ENCODE measurements around the gene TOB1. TPM values are rescaled to one million over a fixed set of nuclear protein-coding genes. Genes with fewer than 3 reads are reported as not detected.

TOB1 gene
- polyA plus RNA-seq, 1 donor (not counting 4 experiments of a cell fraction or from before 2014, with no cell fraction given): 64.4 TPM

DNA sequence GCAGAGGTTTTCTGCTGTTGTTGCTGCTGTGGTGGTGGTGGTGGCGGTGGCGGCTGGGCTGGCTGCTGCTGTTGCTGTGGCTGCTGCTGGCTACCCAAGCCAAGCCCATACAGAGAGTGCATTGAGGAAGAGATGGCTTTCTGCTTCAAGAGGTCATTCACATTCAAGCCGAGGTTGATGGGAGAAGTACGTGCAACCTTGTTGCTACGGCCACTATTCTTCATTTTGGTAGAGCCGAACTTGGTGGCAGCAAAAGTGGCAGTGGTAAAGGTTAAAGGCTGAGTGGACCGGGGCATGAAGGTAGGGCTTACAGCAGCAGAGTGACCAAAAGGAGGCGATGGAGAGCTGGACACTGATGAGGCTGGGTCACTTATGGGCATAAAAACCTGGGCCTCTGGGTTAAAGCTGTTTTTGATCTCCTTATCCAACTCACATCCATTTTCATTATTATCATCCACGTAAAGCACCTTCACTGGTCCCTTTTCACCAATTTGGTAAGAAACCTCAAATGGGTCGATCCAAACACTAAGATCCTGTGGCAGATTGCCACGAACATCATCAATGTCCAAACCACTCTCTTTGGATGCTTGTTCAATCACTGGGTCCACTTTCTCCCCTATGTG, 2.8 kb downstream of the TOB1 start:
- peaks cover 29% of the 10 kb centered on the region for H3K4me1 ChIP-seq (ENCODE audit: control insufficient read depth, extremely low read depth, insufficient read depth, low read length)
- H3K9me1 ChIP-seq (ENCODE audit: control insufficient read depth, extremely low read depth, insufficient read depth, low read length): no peaks in the 10 kb centered on the region
- peak overlapping the region; percentile 97 for H3K9ac ChIP-seq (ENCODE audit: control insufficient read depth, extremely low read depth, insufficient read depth, low read length)
- TF ChIP-seq, protein P1, sequence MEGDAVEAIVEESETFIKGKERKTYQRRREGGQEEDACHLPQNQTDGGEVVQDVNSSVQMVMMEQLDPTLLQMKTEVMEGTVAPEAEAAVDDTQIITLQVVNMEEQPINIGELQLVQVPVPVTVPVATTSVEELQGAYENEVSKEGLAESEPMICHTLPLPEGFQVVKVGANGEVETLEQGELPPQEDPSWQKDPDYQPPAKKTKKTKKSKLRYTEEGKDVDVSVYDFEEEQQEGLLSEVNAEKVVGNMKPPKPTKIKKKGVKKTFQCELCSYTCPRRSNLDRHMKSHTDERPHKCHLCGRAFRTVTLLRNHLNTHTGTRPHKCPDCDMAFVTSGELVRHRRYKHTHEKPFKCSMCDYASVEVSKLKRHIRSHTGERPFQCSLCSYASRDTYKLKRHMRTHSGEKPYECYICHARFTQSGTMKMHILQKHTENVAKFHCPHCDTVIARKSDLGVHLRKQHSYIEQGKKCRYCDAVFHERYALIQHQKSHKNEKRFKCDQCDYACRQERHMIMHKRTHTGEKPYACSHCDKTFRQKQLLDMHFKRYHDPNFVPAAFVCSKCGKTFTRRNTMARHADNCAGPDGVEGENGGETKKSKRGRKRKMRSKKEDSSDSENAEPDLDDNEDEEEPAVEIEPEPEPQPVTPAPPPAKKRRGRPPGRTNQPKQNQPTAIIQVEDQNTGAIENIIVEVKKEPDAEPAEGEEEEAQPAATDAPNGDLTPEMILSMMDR (optimal IDR thresholded peaks at IDR 0.05 in 1 of 3, IDR thresholded peaks at IDR 0.05 in 1 of 3, conservative IDR thresholded peaks at IDR 0.05 in 1 of 3; ENCODE audit: extremely low read depth in 1 of 3, insufficient read depth in 2 of 3, low read length in 3 of 3): peak; percentile 45 to 71 (median 57)
- no peak for TF ChIP-seq EZH2 (IDR thresholded peaks at IDR 0.05; ENCODE audit: low read length)
- H3K79me2 ChIP-seq (ENCODE audit: control insufficient read depth, insufficient read depth, low read length): peaks cover 34% of the 10 kb centered on the region
- H3K27ac ChIP-seq (ENCODE audit: control insufficient read depth, insufficient read depth, low read length): peak overlapping the region; percentile 42
- DNase-seq (ENCODE audit: low read depth, low spot score) (no peak), FAIRE-seq (no peak)
- no peak overlapping the region for H2AFZ ChIP-seq (ENCODE audit: control insufficient read depth, low read length)
- H3K4me2 ChIP-seq (ENCODE audit: control insufficient read depth, extremely low read depth, insufficient read depth, low read depth, low read length): peak overlapping the region; percentile 94
- peak overlapping the region; percentile 72 to 99 (median 98) for H3K4me3 ChIP-seq (ENCODE audit: control insufficient read depth in 2 of 3, extremely low read depth in 1 of 3, insufficient read depth in 2 of 3, low read depth in 1 of 3, low read length in 3 of 3)
- dilution Hi-C loops (cut with MboI; ENCODE audit: extremely low pct_ligation_motif_present, low sequenced_read_pairs): loop anchor here (25.0 kb wide), 1 partner anchor 99 kb away; no protein-coding TSS in a partner anchor
- peaks cover 20% of the 10 kb centered on the region for H4K20me1 ChIP-seq (ENCODE audit: control insufficient read depth, extremely low read depth, insufficient read depth, low read length)
- H3K9me3 ChIP-seq (ENCODE audit: control insufficient read depth, low read depth, low read length): no peaks in the 10 kb centered on the region
- no peaks in the 10 kb centered on the region for H3K27me3 ChIP-seq (ENCODE audit: control insufficient read depth, extremely low read depth, insufficient read depth, low read length)
- peaks cover 7 to 14% of the 10 kb centered on the region in 2 experiments for H3K36me3 ChIP-seq (ENCODE audit: control insufficient read depth in 2 of 2, extremely low read depth in 1 of 2, insufficient read depth in 2 of 2, low read length in 2 of 2)

DNA sequence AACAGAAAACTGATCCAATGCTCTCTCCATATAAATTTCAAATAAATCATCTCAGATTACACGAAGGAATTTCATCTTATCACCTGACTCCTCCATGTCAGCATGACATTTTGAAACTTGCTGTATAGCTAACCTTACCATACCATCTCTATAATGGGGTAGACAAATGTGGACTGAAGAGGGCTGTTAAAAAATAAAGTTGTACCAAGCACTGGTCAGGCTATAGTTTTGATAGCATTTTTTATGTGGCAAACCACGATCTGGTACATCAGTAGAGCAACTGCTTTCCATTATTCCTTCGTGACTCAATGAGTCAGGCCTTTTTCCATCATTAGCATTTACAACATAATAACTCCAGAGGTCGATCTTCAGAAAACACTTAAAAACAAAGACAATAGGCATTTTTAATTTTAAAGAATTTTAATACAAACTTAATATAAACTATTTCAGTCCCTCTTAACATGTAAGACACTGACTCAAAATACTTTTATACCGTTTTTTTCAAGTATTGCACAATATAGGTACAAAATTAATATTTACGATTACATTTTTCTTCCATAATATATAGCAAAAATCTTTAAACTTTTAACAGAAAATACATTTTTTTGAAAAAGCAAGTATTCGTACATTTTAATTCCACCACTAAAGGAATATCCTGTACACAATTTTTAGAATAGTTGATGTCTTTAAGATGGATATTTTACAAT, 4.2 kb downstream of the TOB1 start:
- Histone ChIP-seq H3K4me2 (ENCODE audit: control insufficient read depth, extremely low read depth, insufficient read depth, low read depth, low read length) (no peak overlapping the region), H3K9ac (ENCODE audit: control insufficient read depth, extremely low read depth, insufficient read depth, low read length) (no peak overlapping the region), H3K79me2 (ENCODE audit: control insufficient read depth, insufficient read depth, low read length) (peaks cover 34% of the 10 kb centered on the region), H3K4me1 (ENCODE audit: control insufficient read depth, extremely low read depth, insufficient read depth, low read length) (peaks cover 20% of the 10 kb centered on the region), H3K9me3 (ENCODE audit: control insufficient read depth, low read depth, low read length) (no peaks in the 10 kb centered on the region), H2AFZ (ENCODE audit: control insufficient read depth, low read length) (no peak overlapping the region), H3K4me3 (ENCODE audit: control insufficient read depth in 2 of 3, extremely low read depth in 1 of 3, insufficient read depth in 2 of 3, low read depth in 1 of 3, low read length in 3 of 3) (no peak overlapping the region), H3K36me3 (ENCODE audit: control insufficient read depth in 2 of 2, extremely low read depth in 1 of 2, insufficient read depth in 2 of 2, low read length in 2 of 2) (peaks cover 7 to 14% of the 10 kb centered on the region in 2 experiments), H3K27ac (ENCODE audit: control insufficient read depth, insufficient read depth, low read length) (no peak overlapping the region), H4K20me1 (ENCODE audit: control insufficient read depth, extremely low read depth, insufficient read depth, low read length) (peaks cover 20% of the 10 kb centered on the region), H3K9me1 (ENCODE audit: control insufficient read depth, extremely low read depth, insufficient read depth, low read length) (no peaks in the 10 kb centered on the region), H3K27me3 (ENCODE audit: control insufficient read depth, extremely low read depth, insufficient read depth, low read length) (no peaks in the 10 kb centered on the region)
- DNase-seq (ENCODE audit: low read depth, low spot score): no peak
- TF ChIP-seq, protein P1 (optimal IDR thresholded peaks at IDR 0.05 in 1 of 3, IDR thresholded peaks at IDR 0.05 in 1 of 3, conservative IDR thresholded peaks at IDR 0.05 in 1 of 3; ENCODE audit: extremely low read depth in 1 of 3, insufficient read depth in 2 of 3, low read length in 3 of 3): no peak
- no peak for TF ChIP-seq EZH2 (IDR thresholded peaks at IDR 0.05; ENCODE audit: low read length)
- no peak for FAIRE-seq
- dilution Hi-C loops (cut with MboI; ENCODE audit: extremely low pct_ligation_motif_present, low sequenced_read_pairs): loop anchor here (25.0 kb wide), 1 partner anchor 100 kb away; no protein-coding TSS in a partner anchor
